ENCODE measurements around the gene CSF1.
A peak's percentile ranks its signal among the peaks of the same experiment; 100 is the strongest.

CSF1 gene

GRCh38 chr1:109974191-109974590, 63.5 kb downstream of the CSF1 start:
- no peak for TF ChIP-seq CTCF (IDR thresholded peaks at IDR 0.05; ENCODE audit: poor library complexity, severe bottlenecking)
- no peak for DNase-seq (ENCODE audit: low spot score)
- Histone ChIP-seq H3K36me3 (ENCODE audit: low read depth) (no peaks in the 10 kb centered on the region), H3K27me3 (ENCODE audit: insufficient read depth, poor library complexity, severe bottlenecking) (no peaks in the 10 kb centered on the region), H3K4me3 (ENCODE audit: severe bottlenecking) (no peak overlapping the region), H3K27ac (ENCODE audit: poor library complexity, severe bottlenecking) (peak overlapping the region; percentile 76), H3K9me3 (ENCODE audit: severe bottlenecking) (no peaks in the 10 kb centered on the region), H3K4me1 (ENCODE audit: insufficient read depth, poor library complexity, severe bottlenecking) (peaks cover 31% of the 10 kb centered on the region)
- ATAC-seq (ENCODE audit: low read depth) = no peak

GRCh38 chr1:109975718-109976117, 65.1 kb downstream of the CSF1 start:
- H3K4me1 ChIP-seq (ENCODE audit: insufficient read depth, poor library complexity, severe bottlenecking) = peaks cover 36% of the 10 kb centered on the region
- no peak for TF ChIP-seq CTCF (IDR thresholded peaks at IDR 0.05; ENCODE audit: poor library complexity, severe bottlenecking)
- no peaks in the 10 kb centered on the region for H3K27me3 ChIP-seq (ENCODE audit: insufficient read depth, poor library complexity, severe bottlenecking)
- H3K36me3 ChIP-seq (ENCODE audit: low read depth) = no peaks in the 10 kb centered on the region
- H3K4me3 ChIP-seq (ENCODE audit: severe bottlenecking) = no peak overlapping the region
- no peak for DNase-seq (ENCODE audit: low spot score)
- peak; percentile 83 for ATAC-seq (ENCODE audit: low read depth)
- no peaks in the 10 kb centered on the region for H3K9me3 ChIP-seq (ENCODE audit: severe bottlenecking)
- peak overlapping the region; percentile 76 for H3K27ac ChIP-seq (ENCODE audit: poor library complexity, severe bottlenecking)

GRCh38 chr1:109976762-109977161, 66.1 kb downstream of the CSF1 start:
- no peaks in the 10 kb centered on the region for H3K27me3 ChIP-seq (ENCODE audit: insufficient read depth, poor library complexity, severe bottlenecking)
- H3K4me1 ChIP-seq (ENCODE audit: insufficient read depth, poor library complexity, severe bottlenecking) = peaks cover 36% of the 10 kb centered on the region
- TF ChIP-seq CTCF (IDR thresholded peaks at IDR 0.05; ENCODE audit: poor library complexity, severe bottlenecking) = no peak
- no peaks in the 10 kb centered on the region for H3K36me3 ChIP-seq (ENCODE audit: low read depth)
- no peak overlapping the region for H3K4me3 ChIP-seq (ENCODE audit: severe bottlenecking)
- DNase-seq (ENCODE audit: low spot score) (no peak), ATAC-seq (ENCODE audit: low read depth) (no peak)
- no peaks in the 10 kb centered on the region for H3K9me3 ChIP-seq (ENCODE audit: severe bottlenecking)
- H3K27ac ChIP-seq (ENCODE audit: poor library complexity, severe bottlenecking) = peak overlapping the region; percentile 76

- no peaks in the 10 kb centered on the region for H3K9me3 ChIP-seq (ENCODE audit: severe bottlenecking)
- peak overlapping the region; percentile 76 for H3K27ac ChIP-seq (ENCODE audit: poor library complexity, severe bottlenecking)
- ATAC-seq (ENCODE audit: low read depth) (no peak), DNase-seq (ENCODE audit: low spot score) (no peak)
- no peak for TF ChIP-seq CTCF (IDR thresholded peaks at IDR 0.05; ENCODE audit: poor library complexity, severe bottlenecking)
- H3K27me3 ChIP-seq (ENCODE audit: insufficient read depth, poor library complexity, severe bottlenecking) = no peaks in the 10 kb centered on the region
- H3K4me1 ChIP-seq (ENCODE audit: insufficient read depth, poor library complexity, severe bottlenecking) = peaks cover 36% of the 10 kb centered on the region
- no peaks in the 10 kb centered on the region for H3K36me3 ChIP-seq (ENCODE audit: low read depth)
- no peak overlapping the region for H3K4me3 ChIP-seq (ENCODE audit: severe bottlenecking)
These were observed 66.6 kb downstream of the CSF1 start for GRCh38 chr1:109977225-109977624.

- ATAC-seq (ENCODE audit: low read depth) (no peak), DNase-seq (ENCODE audit: low spot score) (no peak)
- TF ChIP-seq CTCF (IDR thresholded peaks at IDR 0.05; ENCODE audit: poor library complexity, severe bottlenecking) = no peak
- Histone ChIP-seq H3K9me3 (ENCODE audit: severe bottlenecking) (no peaks in the 10 kb centered on the region), H3K36me3 (ENCODE audit: low read depth) (no peaks in the 10 kb centered on the region), H3K4me3 (ENCODE audit: severe bottlenecking) (no peak overlapping the region), H3K27ac (ENCODE audit: poor library complexity, severe bottlenecking) (peak overlapping the region; percentile 38), H3K27me3 (ENCODE audit: insufficient read depth, poor library complexity, severe bottlenecking) (no peaks in the 10 kb centered on the region), H3K4me1 (ENCODE audit: insufficient read depth, poor library complexity, severe bottlenecking) (peaks cover 36% of the 10 kb centered on the region)
These were observed 67.2 kb downstream of the CSF1 start for GRCh38 chr1:109977657-109978378.

All from RWPE2 (cell line).